Measurements from ENCODE around the gene VAV1. TPM values are rescaled to one million over a fixed set of nuclear protein-coding genes. Genes with fewer than 3 reads are reported as not detected.

Gene VAV1
- total and polyA plus RNA-seq, 2 of the 13 experiments (the other 11 are each of a cell fraction or from before 2014, with no cell fraction given): not detected

GRCh38 chr19:6737873-6738786, 34.4 kb upstream of the VAV1 start (continued):
- TF ChIP-seq PAXIP1 (CRISPR knock-in tag; conservative IDR thresholded peaks at IDR 0.05) (peak; percentile 78), ZNF766 (CRISPR knock-in tag; IDR thresholded peaks at IDR 0.05; ENCODE audit: borderline replicate concordance) (no peak), NCOA5 (CRISPR knock-in tag; IDR thresholded peaks at IDR 0.05) (no peak), ZC3H13 (CRISPR knock-in tag; IDR thresholded peaks at IDR 0.05) (no peak), RXRA (CRISPR knock-in tag; IDR thresholded peaks at IDR 0.05) (peak; percentile 89; the same call in 1 of the 2 replicates), MTA3 (CRISPR knock-in tag; IDR thresholded peaks at IDR 0.05) (no peak), POLR2A (IDR thresholded peaks at IDR 0.05; ENCODE audit: insufficient read depth in 1 of 2, low read depth in 2 of 2, low read length in 2 of 2) (0 out of 4 replicates have a peak, but pooled peaks of 1 of the 2 experiments have one; percentile 7), ETV5 (CRISPR knock-in tag; IDR thresholded peaks at IDR 0.05; ENCODE audit: borderline replicate concordance) (no peak; the same call in 1 of the 2 replicates), HNRNPUL1 (IDR thresholded peaks at IDR 0.05; ENCODE audit: low read depth, low read length) (no peak), ZNF850 (CRISPR knock-in tag; conservative IDR thresholded peaks at IDR 0.05) (no peak), ZFP36L1 (CRISPR knock-in tag; IDR thresholded peaks at IDR 0.05) (no peak), ZNF331 (CRISPR knock-in tag; IDR thresholded peaks at IDR 0.05) (peak; percentile 19; the same call in 1 of the 2 replicates), ARNT (IDR thresholded peaks at IDR 0.05) (no peak), ZNF251 (CRISPR knock-in tag; IDR thresholded peaks at IDR 0.05) (no peak), HNRNPLL (IDR thresholded peaks at IDR 0.05; ENCODE audit: low read depth, low read length, poor library complexity, severe bottlenecking) (no peak), ZMYM2 (CRISPR knock-in tag; IDR thresholded peaks at IDR 0.05) (peak; percentile 77), ONECUT2 (CRISPR knock-in tag; IDR thresholded peaks at IDR 0.05) (no peak), ZNF576 (CRISPR knock-in tag; IDR thresholded peaks at IDR 0.05) (no peak), ZBTB8A (CRISPR knock-in tag; IDR thresholded peaks at IDR 0.05; ENCODE audit: borderline replicate concordance, low read depth) (no peak), CENPT (CRISPR knock-in tag; IDR thresholded peaks at IDR 0.05; ENCODE audit: low read depth) (no peak), EEA1 (CRISPR knock-in tag; IDR thresholded peaks at IDR 0.05; ENCODE audit: borderline replicate concordance) (no peak; the same call in 1 of the 2 replicates)
- TF ChIP-seq, protein P1, sequence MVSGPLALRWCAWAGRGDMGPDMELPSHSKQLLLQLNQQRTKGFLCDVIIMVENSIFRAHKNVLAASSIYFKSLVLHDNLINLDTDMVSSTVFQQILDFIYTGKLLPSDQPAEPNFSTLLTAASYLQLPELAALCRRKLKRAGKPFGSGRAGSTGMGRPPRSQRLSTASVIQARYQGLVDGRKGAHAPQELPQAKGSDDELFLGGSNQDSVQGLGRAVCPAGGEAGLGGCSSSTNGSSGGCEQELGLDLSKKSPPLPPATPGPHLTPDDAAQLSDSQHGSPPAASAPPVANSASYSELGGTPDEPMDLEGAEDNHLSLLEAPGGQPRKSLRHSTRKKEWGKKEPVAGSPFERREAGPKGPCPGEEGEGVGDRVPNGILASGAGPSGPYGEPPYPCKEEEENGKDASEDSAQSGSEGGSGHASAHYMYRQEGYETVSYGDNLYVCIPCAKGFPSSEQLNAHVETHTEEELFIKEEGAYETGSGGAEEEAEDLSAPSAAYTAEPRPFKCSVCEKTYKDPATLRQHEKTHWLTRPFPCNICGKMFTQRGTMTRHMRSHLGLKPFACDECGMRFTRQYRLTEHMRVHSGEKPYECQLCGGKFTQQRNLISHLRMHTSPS (CRISPR knock-in tag; IDR thresholded peaks at IDR 0.05; ENCODE audit: low read depth): no peak
- TF ChIP-seq, protein P2, sequence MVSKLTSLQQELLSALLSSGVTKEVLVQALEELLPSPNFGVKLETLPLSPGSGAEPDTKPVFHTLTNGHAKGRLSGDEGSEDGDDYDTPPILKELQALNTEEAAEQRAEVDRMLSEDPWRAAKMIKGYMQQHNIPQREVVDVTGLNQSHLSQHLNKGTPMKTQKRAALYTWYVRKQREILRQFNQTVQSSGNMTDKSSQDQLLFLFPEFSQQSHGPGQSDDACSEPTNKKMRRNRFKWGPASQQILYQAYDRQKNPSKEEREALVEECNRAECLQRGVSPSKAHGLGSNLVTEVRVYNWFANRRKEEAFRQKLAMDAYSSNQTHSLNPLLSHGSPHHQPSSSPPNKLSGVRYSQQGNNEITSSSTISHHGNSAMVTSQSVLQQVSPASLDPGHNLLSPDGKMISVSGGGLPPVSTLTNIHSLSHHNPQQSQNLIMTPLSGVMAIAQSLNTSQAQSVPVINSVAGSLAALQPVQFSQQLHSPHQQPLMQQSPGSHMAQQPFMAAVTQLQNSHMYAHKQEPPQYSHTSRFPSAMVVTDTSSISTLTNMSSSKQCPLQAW (CRISPR knock-in tag; IDR thresholded peaks at IDR 0.05): no peak
